K562 (cell line): Measurements from ENCODE around the gene GALNS. TPM values are rescaled to one million over a fixed set of nuclear protein-coding genes. Genes with fewer than 3 reads are reported as not detected.

Experiments used
- ARID2 ChIP-seq: fragments of 450-650 bp; IDR thresholded peaks from 2 replicates; pipeline ENCODE4 v1.6.1; 2017; ENCODE audit warnings: antibody characterized with exemption, mild to moderate bottlenecking
- BMI1 ChIP-seq: fragments of 150-350 bp; IDR thresholded peaks from 2 replicates; pipeline ENCODE4 v1.6.1; 2014; ENCODE audit warnings: low read length
- E2F8 ChIP-seq: fragments of 450-650 bp; IDR thresholded peaks from 2 replicates; pipeline ENCODE4 v1.7.1; 2018; ENCODE audit warnings: mild to moderate bottlenecking, low read depth; ENCODE audit not compliant: partially characterized antibody
- EP400 ChIP-seq: fragments of 450-650 bp; IDR thresholded peaks from 2 replicates; pipeline ENCODE4 v1.6.1; 2017; ENCODE audit warnings: antibody characterized with exemption, mild to moderate bottlenecking, moderate library complexity
- PRDM10 ChIP-seq: fragments of 450-650 bp; IDR thresholded peaks from 2 replicates; pipeline ENCODE4 v1.6.1; 2018; ENCODE audit not compliant: partially characterized antibody
- SP2 ChIP-seq: IDR thresholded peaks from 2 replicates; pipeline ENCODE4 v1.6.1; 2011; ENCODE audit warnings: mild to moderate bottlenecking, low read depth, low read length, moderate library complexity; ENCODE audit not compliant: poor library complexity, severe bottlenecking; ENCODE audit errors: extremely low read depth
- SRSF9 ChIP-seq: fragments of 200-400 bp; formaldehyde crosslinking; IDR thresholded peaks from 2 replicates; pipeline ENCODE4 v1.6.1; 2017; ENCODE audit warnings: low read depth, low read length, borderline replicate concordance
- STAG1 ChIP-seq: sonication (generic); formaldehyde crosslinking; IDR thresholded peaks from 2 replicates; pipeline ENCODE4 v1.5.0; 2020; ENCODE audit warnings: missing genetic modification reagents, borderline replicate concordance
- U2AF1 ChIP-seq: fragments of 200-400 bp; formaldehyde crosslinking; optimal IDR thresholded peaks from 2 replicates; pipeline ENCODE3; 2017; ENCODE audit warnings: mild to moderate bottlenecking, low read depth, low read length, moderate library complexity
- ZBTB43 ChIP-seq: sonication (generic); formaldehyde crosslinking; IDR thresholded peaks from 2 replicates; pipeline ENCODE4 v1.8.0; 2023; ENCODE audit warnings: mild to moderate bottlenecking, missing genetic modification reagents
- ZC3H11A ChIP-seq: IDR thresholded peaks from 2 replicates; pipeline ENCODE4 v1.6.1; 2012; ENCODE audit warnings: low read depth, low read length, improper control_type of control experiment
- ZFP1 ChIP-seq: fragments of 450-650 bp; formaldehyde crosslinking; IDR thresholded peaks from 2 replicates; pipeline ENCODE4 v1.4.0; 2020; ENCODE audit warnings: mild to moderate bottlenecking, mixed read lengths
- ZNF224 ChIP-seq: sonication (generic); formaldehyde crosslinking; IDR thresholded peaks from 2 replicates; pipeline ENCODE4 v1.8.0; 2022; ENCODE audit warnings: mild to moderate bottlenecking, missing genetic modification reagents
- ZNF384 ChIP-seq: IDR thresholded peaks from 2 replicates; pipeline ENCODE4 v1.6.1; 2012; ENCODE audit warnings: low read depth, low read length, improper control_type of control experiment
- polyA plus RNA-seq, 8 experiments: library from polyadenylated mRNA; depleted of rRNA in 4 of 8; stranded (reverse) in 5 of 8; unstranded in 3 of 8; fragments of >200 nt; fragmentation: Nextera tagmentation in 2 of 8; fragmentation: Illumina TruSeq in 1 of 8; extraction: Ambion mirVana in 2 of 8; extraction: Trizol in 1 of 8; gene quantifications; 2 replicates each; pipeline versions ENCODE4 v1.2.1 to v1.2.3, GENCODE V29; 2011 to 2014; ENCODE audit warnings: inconsistent platforms in 1 of 8, missing spikeins in 1 of 8
- total RNA-seq, 7 experiments: library from RNA; depleted of rRNA in 6 of 7; stranded (reverse); fragments of >200 nt in 6 of 7; fragmentation: Illumina TruSeq in 2 of 7; extraction: Trizol in 2 of 7; gene quantifications; 2 replicates each; pipeline versions ENCODE4 v1.2.1 to v1.2.3, GENCODE V29; 2011 to 2021; ENCODE audit warnings: low replicate concordance in 1 of 7
- TF ChIP-seq, protein P1 (sequence below): fragments of 450-650 bp; IDR thresholded peaks from 2 replicates; pipeline ENCODE4 v1.6.1; 2018; ENCODE audit warnings: mild to moderate bottlenecking, low read depth; ENCODE audit not compliant: partially characterized antibody
- TF ChIP-seq, protein P2 (sequence below): fragments of 200-800 bp; sonication (Bioruptor generic); IDR thresholded peaks from 2 replicates; pipeline ENCODE4 v1.6.1; 2017; ENCODE audit warnings: missing genetic modification characterization, missing compliant biosample characterization

GALNS gene
- total and polyA plus RNA-seq, 9 of the 15 experiments (the other 6 are each of a cell fraction or from before 2014, with no cell fraction given) = 0.38 to 13.2 (median 4.3) TPM

DNA sequence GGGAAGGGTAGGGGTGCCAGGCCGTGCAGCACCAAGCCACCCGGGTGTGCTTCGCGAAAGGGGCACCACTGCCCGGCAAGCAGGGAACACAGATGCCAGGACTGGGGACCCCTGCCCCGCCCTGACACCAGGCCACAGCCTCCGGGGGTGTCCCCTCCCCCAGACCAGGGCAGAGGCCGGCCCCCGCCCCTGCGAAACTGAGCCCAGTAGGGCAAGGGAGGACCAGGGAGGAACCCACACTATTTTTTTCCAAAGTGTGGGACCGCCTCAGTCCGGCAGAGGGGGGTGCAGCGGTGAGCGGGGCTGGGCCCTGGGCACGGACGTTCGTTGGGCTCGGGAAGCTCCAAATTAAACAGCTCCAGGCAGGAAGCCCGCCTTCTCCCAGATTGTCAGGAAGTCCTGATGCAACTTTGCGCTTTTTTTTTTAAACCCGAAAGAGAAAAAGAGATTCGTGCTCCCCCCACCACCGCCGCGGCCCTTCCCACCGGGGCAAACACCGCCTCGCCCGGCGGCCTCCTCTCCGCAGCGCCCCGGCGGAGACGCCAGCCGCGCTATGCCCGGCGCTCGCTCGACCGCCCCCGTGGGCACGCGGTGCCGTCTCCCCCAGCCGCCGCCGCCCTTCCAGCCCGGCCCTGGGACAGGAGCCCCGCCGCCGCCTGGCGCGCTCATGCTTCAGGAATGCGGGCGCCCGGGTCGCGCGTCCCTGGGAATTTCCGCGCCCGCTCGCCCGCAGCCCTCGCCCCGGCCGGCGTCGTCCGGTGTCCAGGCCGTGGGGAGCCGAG is 72.5 kb downstream of the GALNS start (continued):
- no peak for TF ChIP-seq ZC3H11A
- no peak for TF ChIP-seq SRSF9
- TF ChIP-seq PRDM10 = peak; percentile 73
- TF ChIP-seq U2AF1 = no peak
- peak; percentile 86 for TF ChIP-seq ZNF384
- TF ChIP-seq, protein P1, sequence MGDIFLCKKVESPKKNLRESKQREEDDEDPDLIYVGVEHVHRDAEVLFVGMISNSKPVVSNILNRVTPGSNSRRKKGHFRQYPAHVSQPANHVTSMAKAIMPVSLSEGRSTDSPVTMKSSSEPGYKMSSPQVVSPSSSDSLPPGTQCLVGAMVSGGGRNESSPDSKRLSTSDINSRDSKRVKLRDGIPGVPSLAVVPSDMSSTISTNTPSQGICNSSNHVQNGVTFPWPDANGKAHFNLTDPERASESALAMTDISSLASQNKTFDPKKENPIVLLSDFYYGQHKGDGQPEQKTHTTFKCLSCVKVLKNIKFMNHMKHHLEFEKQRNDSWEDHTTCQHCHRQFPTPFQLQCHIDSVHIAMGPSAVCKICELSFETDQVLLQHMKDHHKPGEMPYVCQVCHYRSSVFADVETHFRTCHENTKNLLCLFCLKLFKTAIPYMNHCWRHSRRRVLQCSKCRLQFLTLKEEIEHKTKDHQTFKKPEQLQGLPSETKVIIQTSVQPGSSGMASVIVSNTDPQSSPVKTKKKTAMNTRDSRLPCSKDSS = no peak
- TF ChIP-seq STAG1 (CRISPR knock-in tag) = no peak
- TF ChIP-seq ARID2 = no peak
- TF ChIP-seq, protein P2, sequence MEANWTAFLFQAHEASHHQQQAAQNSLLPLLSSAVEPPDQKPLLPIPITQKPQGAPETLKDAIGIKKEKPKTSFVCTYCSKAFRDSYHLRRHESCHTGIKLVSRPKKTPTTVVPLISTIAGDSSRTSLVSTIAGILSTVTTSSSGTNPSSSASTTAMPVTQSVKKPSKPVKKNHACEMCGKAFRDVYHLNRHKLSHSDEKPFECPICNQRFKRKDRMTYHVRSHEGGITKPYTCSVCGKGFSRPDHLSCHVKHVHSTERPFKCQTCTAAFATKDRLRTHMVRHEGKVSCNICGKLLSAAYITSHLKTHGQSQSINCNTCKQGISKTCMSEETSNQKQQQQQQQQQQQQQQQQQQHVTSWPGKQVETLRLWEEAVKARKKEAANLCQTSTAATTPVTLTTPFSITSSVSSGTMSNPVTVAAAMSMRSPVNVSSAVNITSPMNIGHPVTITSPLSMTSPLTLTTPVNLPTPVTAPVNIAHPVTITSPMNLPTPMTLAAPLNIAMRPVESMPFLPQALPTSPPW (CRISPR knock-in tag) = peak; percentile 69
- TF ChIP-seq ZBTB43 (CRISPR knock-in tag) = 0 out of 2 replicates have a peak, but pooled peaks have one; percentile 48
- no peak for TF ChIP-seq SP2
- peak; percentile 60; the same call in 1 of the 2 replicates for TF ChIP-seq EP400
- TF ChIP-seq ZFP1 (CRISPR knock-in tag) = no peak
- no peak for TF ChIP-seq E2F8
- TF ChIP-seq ZNF224 (CRISPR knock-in tag) = peak; percentile 43; the same call in 1 of the 2 replicates
- no peak for TF ChIP-seq BMI1
